ENCODE measurements around the gene PLCL1. TPM values are rescaled to one million over a fixed set of nuclear protein-coding genes. Genes with fewer than 3 reads are reported as not detected.

Gene PLCL1
- total RNA-seq, 1 experiment from 2014 or later: 0.07 TPM

DNA sequence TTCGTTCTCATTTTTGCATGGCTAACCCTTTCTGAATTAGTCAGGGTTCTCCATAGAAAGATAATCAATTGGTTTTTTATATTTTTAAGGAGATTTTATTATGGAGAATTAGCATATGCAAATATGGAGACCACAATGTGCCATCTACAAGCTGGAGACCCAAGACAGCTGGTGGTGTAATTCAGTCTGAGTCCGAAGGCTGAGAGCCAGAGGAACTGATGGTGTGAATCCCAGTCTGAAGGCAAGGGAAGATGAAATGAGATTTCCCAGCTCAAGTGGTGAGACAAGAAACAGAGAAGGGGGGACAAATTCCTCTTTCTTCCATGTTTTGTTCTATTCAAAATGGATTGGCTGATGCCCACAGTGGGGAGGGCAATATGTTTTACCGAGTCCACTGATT is 80.7 kb downstream of the PLCL1 start (continued):
- TF ChIP-seq RAD21 (IDR thresholded peaks at IDR 0.05; ENCODE audit: low read depth) (no peak), CEBPB (IDR thresholded peaks at IDR 0.05; ENCODE audit: low read depth) (no peak), EZH2 (IDR thresholded peaks at IDR 0.05) (no peak), ATF3 (IDR thresholded peaks at IDR 0.05) (no peak), ZFX (IDR thresholded peaks at IDR 0.05) (no peak), MAX (IDR thresholded peaks at IDR 0.05) (no peak), EZH2phosphoT487 (IDR thresholded peaks at IDR 0.05; ENCODE audit: borderline replicate concordance) (no peak), POLR2AphosphoS5 (IDR thresholded peaks at IDR 0.05; ENCODE audit: low read depth, low read length) (no peak)
- TF ChIP-seq, protein P1, sequence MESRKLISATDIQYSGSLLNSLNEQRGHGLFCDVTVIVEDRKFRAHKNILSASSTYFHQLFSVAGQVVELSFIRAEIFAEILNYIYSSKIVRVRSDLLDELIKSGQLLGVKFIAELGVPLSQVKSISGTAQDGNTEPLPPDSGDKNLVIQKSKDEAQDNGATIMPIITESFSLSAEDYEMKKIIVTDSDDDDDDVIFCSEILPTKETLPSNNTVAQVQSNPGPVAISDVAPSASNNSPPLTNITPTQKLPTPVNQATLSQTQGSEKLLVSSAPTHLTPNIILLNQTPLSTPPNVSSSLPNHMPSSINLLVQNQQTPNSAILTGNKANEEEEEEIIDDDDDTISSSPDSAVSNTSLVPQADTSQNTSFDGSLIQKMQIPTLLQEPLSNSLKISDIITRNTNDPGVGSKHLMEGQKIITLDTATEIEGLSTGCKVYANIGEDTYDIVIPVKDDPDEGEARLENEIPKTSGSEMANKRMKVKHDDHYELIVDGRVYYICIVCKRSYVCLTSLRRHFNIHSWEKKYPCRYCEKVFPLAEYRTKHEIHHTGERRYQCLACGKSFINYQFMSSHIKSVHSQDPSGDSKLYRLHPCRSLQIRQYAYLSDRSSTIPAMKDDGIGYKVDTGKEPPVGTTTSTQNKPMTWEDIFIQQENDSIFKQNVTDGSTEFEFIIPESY (IDR thresholded peaks at IDR 0.05; ENCODE audit: extremely low read depth, insufficient replicate concordance, low read length): no peak

GRCh38 chr2:197885587-197885986 is 81.2 kb downstream of the PLCL1 start:
- Histone ChIP-seq H3K4me2 (ENCODE audit: low read length) (no peak overlapping the region), H2AFZ (ENCODE audit: low read depth, low read length, poor library complexity, severe bottlenecking) (no peak overlapping the region), H3K79me2 (ENCODE audit: insufficient read depth, low read length) (no peaks in the 10 kb centered on the region), H3K4me3 (replicated peaks in 1 of 2; ENCODE audit: low read depth in 1 of 2, low read length in 2 of 2) (no peak overlapping the region), H3K9me3 (ENCODE audit: control insufficient read depth in 1 of 2, insufficient read depth in 1 of 2, low read depth in 1 of 2, low read length in 2 of 2) (no peaks in the 10 kb centered on the region), H4K20me1 (ENCODE audit: insufficient read depth) (no peaks in the 10 kb centered on the region), H3K36me3 (ENCODE audit: control insufficient read depth in 1 of 2, insufficient read depth in 2 of 2, low read length in 2 of 2) (no peaks in the 10 kb centered on the region), H3K9ac (ENCODE audit: low read length) (no peak overlapping the region), H3K27me3 (ENCODE audit: insufficient read depth, low read length) (0 out of 2 replicates have a peak, but pooled peaks cover 4% of the 10 kb centered on the region), H3K9me2 (ENCODE audit: insufficient read depth) (no peaks in the 10 kb centered on the region), H3K27ac (ENCODE audit: low read depth, low read length) (no peak overlapping the region), H3K4me1 (ENCODE audit: control insufficient read depth in 1 of 2, insufficient read depth in 2 of 2, low read length in 2 of 2) (no peaks in the 10 kb centered on the region)
- ChIA-PET POLR2A (no interaction called here), RAD21 (ENCODE audit: low non-redundant PET in 1 of 2, low total read pairs in 2 of 2, uncharacterized antibody in 2 of 2, unreplicated experiment in 2 of 2) (no interaction called here), CTCF (no interaction called here)
- ATAC-seq (no peak), DNase-seq (ENCODE audit: low read depth, low spot score) (no peak)
- BruUV-seq (replicated peaks): no TSS peak
- no peak for TF ChIP-seq SP1 (IDR thresholded peaks at IDR 0.05; ENCODE audit: low read depth)
- TF ChIP-seq FOSL1 (IDR thresholded peaks at IDR 0.05; ENCODE audit: low read depth): no peak
- no peak for TF ChIP-seq EZH2phosphoT487 (IDR thresholded peaks at IDR 0.05; ENCODE audit: borderline replicate concordance)
- no peak for TF ChIP-seq CTCF (IDR thresholded peaks at IDR 0.05 in 2 of 3, conservative IDR thresholded peaks at IDR 0.05 in 1 of 3; ENCODE audit: borderline replicate concordance in 1 of 3, insufficient read depth in 1 of 3, low read depth in 2 of 3, low read length in 2 of 3)
- no peak for TF ChIP-seq ATF3 (IDR thresholded peaks at IDR 0.05)
- no peak for TF ChIP-seq RAD21 (IDR thresholded peaks at IDR 0.05; ENCODE audit: low read depth)
- TF ChIP-seq REST (IDR thresholded peaks at IDR 0.05; ENCODE audit: low read depth): no peak
- TF ChIP-seq JUND (IDR thresholded peaks at IDR 0.05): no peak
- intact Hi-C loops (cut with micrococcal nuclease): no loop called here

All from HCT116 (cell line).